Measurements from ENCODE around the gene MMD2.
"Not testable (repeated sequence)": the region's sequence is repeated elsewhere in the genome, so short reads cannot be mapped to it uniquely, and the experiment has no call there.

Gene MMD2

GRCh38 chr7:4904346-4904745 is 54.6 kb downstream of the MMD2 start:
- no peak for DNase-seq (ENCODE audit: low read depth in 2 of 2)
- no peak for TF ChIP-seq CTCF (IDR thresholded peaks at IDR 0.05; ENCODE audit: low read depth, low read length)
- H3K4me3 ChIP-seq (replicated peaks in 1 of 2; ENCODE audit: low read depth in 2 of 2, low read length in 2 of 2), result no peak overlapping the region

GRCh38 chr7:4895766-4896165 is 63.2 kb downstream of the MMD2 start:
- no peak overlapping the region for H3K4me3 ChIP-seq (replicated peaks in 1 of 2; ENCODE audit: low read depth in 2 of 2, low read length in 2 of 2)
- TF ChIP-seq CTCF (IDR thresholded peaks at IDR 0.05; ENCODE audit: low read depth, low read length), result no peak
- no peak for DNase-seq (ENCODE audit: low read depth in 2 of 2)

- TF ChIP-seq CTCF (IDR thresholded peaks at IDR 0.05; ENCODE audit: low read depth, low read length), result no peak
- H3K4me3 ChIP-seq (replicated peaks in 1 of 2; ENCODE audit: low read depth in 2 of 2, low read length in 2 of 2), result no peak overlapping the region
- no peak for DNase-seq (ENCODE audit: low read depth in 2 of 2)
These were observed 64.5 kb downstream of the MMD2 start for GRCh38 chr7:4894482-4894881.

GRCh38 chr7:4893929-4894475 is 65.0 kb downstream of the MMD2 start:
- no peak overlapping the region for H3K4me3 ChIP-seq (replicated peaks in 1 of 2; ENCODE audit: low read depth in 2 of 2, low read length in 2 of 2)
- no peak for DNase-seq (ENCODE audit: low read depth in 2 of 2)
- no peak for TF ChIP-seq CTCF (IDR thresholded peaks at IDR 0.05; ENCODE audit: low read depth, low read length)

- not testable (repeated sequence) for DNase-seq (ENCODE audit: low read depth in 2 of 2); H3K4me3 ChIP-seq (replicated peaks in 1 of 2; ENCODE audit: low read depth in 2 of 2, low read length in 2 of 2)
These were observed 65.8 kb downstream of the MMD2 start for GRCh38 chr7:4893188-4893587.

GRCh38 chr7:4891522-4891921 is 67.5 kb downstream of the MMD2 start:
- not testable (repeated sequence) for H3K4me3 ChIP-seq (replicated peaks in 1 of 2; ENCODE audit: low read depth in 2 of 2, low read length in 2 of 2); DNase-seq (ENCODE audit: low read depth in 2 of 2)

GRCh38 chr7:4889682-4890081 is 69.3 kb downstream of the MMD2 start:
- H3K4me3 ChIP-seq (replicated peaks in 1 of 2; ENCODE audit: low read depth in 2 of 2, low read length in 2 of 2), result no peak overlapping the region
- DNase-seq (ENCODE audit: low read depth in 2 of 2), result no peak
- TF ChIP-seq CTCF (IDR thresholded peaks at IDR 0.05; ENCODE audit: low read depth, low read length), result no peak

- H3K4me3 ChIP-seq (replicated peaks in 1 of 2; ENCODE audit: low read depth in 2 of 2, low read length in 2 of 2), result no peak overlapping the region
- DNase-seq (ENCODE audit: low read depth in 2 of 2), result peak in 1 of 2 donors; percentile 8
- no peak for TF ChIP-seq CTCF (IDR thresholded peaks at IDR 0.05; ENCODE audit: low read depth, low read length)
These were observed 70.8 kb downstream of the MMD2 start for GRCh38 chr7:4888161-4888560.
